WI38 (cell line): Measurements from ENCODE around the gene TENM4.

Source experiments
- H3K4me3 ChIP-seq: 2 replicates; pipeline ENCODE4 v1.5.1; 2011; ENCODE audit warnings: low read depth, mild to moderate bottlenecking, control low read depth, low read length
- TF ChIP-seq, protein P1 (sequence below): IDR thresholded peaks from 2 replicates; pipeline ENCODE4 v1.5.1; 2012; ENCODE audit warnings: low read depth, mild to moderate bottlenecking, control low read depth, low read length

TENM4 gene

DNA sequence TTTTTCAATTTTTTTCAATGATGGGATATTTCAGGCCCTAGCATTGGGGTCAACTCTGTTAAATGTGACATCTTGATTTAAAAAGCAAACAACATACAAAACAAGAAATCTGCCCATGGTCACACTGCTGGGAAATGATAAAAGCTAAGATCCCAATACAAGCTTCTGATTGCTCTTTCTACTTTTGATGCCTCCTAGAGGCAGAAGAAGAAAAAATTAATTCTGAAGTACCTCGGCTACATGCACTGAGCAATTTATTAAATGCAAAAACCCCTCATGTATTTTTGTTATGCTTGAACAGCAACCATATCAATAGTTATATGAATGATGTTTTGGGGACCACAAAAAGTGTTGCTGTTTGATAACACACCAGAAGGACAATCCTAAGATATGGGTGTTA lies 524.1 kb downstream of the TENM4 start:
- TF ChIP-seq, protein P1, sequence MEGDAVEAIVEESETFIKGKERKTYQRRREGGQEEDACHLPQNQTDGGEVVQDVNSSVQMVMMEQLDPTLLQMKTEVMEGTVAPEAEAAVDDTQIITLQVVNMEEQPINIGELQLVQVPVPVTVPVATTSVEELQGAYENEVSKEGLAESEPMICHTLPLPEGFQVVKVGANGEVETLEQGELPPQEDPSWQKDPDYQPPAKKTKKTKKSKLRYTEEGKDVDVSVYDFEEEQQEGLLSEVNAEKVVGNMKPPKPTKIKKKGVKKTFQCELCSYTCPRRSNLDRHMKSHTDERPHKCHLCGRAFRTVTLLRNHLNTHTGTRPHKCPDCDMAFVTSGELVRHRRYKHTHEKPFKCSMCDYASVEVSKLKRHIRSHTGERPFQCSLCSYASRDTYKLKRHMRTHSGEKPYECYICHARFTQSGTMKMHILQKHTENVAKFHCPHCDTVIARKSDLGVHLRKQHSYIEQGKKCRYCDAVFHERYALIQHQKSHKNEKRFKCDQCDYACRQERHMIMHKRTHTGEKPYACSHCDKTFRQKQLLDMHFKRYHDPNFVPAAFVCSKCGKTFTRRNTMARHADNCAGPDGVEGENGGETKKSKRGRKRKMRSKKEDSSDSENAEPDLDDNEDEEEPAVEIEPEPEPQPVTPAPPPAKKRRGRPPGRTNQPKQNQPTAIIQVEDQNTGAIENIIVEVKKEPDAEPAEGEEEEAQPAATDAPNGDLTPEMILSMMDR: no peak
- H3K4me3 ChIP-seq: no peak overlapping the region

DNA sequence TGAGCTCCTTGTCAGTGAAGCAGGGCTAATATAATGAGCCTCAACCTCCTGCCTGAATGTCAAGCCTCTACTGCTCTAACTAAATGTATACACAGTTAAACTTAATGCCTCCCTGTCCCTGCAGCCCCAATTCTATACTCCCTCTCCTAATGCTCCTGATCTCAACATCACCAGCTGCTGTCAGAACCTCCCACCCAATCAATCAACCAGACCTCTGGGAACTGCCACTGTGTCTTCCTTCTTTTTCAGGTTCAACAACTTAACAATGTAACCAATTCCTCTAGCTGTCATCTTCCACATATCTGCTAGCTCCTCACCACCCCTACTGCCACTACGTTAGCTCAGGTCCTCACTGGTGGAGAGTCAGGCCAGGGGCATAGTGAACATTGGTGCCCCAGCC lies 526.3 kb downstream of the TENM4 start:
- TF ChIP-seq, protein P1: no peak

DNA sequence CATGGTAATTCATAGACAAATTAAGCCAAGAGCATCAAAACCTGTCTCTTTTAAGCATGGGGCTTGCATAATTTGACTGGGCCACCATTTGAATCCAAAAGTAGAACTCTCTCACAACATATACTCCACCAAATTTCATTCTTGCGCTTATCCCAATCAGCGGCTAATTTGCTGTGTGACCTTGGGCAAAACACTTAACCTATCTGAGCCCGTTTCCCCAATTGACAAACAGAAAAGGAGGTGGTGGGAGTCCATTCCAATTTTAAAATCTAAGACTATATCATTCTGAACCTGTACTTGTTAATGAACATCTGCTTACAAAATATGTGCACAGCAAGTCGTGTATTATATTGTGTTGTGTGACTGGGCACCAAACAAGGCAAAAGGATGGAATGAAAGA lies 528.1 kb downstream of the TENM4 start:
- no peak overlapping the region for H3K4me3 ChIP-seq
- TF ChIP-seq, protein P1: no peak

More for the DNA sequence above, 526.3 kb downstream of the TENM4 start:
- H3K4me3 ChIP-seq: no peak overlapping the region

DNA sequence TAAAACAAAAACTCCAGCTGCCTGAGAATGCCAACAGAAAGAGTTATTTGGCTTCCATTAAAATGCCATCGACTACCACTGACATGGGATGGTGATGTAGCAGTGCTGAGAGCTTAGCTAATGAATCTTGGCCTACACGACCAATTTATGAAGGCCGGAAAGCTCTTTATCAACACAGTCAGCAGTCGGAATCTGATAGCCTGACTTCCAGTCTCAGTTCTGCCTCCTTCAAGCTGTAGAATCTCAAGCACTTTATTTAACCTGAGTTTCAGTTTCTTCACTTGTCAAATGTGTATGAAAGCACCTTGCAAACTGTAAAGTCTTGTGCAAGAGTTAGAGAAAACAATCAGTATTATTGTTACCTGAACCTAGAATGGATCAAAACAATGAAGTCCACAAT lies 530.5 kb downstream of the TENM4 start:
- TF ChIP-seq, protein P1: no peak
- H3K4me3 ChIP-seq: no peak overlapping the region

DNA sequence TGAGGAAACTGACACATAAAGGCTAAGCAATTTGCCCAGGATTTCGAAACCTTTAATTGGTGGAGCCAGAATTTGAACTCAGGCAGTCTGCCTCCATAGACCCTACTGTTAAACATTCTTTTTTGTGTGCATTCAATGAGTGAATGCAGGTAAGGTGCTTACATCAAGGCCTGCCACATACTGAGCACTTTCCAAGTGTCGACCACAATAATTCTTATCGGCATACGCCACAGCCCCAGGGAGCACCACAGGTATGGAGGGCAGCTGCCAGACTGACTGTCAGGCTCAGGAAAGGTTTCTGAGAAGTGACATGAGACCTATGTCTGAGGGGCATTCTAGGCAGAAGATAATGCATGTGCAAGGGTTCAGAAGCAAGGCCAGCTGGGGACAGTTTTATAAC lies 531.4 kb downstream of the TENM4 start:
- no peak overlapping the region for H3K4me3 ChIP-seq
- TF ChIP-seq, protein P1: no peak

DNA sequence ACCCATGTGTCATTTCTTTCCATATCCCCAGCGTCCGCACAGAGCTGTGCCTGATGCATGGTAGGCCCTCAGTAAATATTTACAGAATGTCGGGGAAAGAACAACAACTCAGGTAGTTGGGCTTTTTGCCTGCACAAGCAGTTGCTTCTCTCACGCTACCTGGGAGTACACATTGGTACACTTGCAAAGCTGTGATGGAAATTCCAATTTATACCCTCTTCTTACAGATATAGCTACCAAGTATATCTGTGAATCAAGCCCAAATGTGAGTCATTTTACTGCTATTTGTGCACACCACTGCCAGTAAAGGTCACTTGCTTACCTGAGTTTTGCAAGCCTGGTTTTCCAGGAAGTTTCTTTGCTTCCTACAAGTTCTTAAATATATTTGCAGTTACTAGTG lies 533.2 kb downstream of the TENM4 start:
- H3K4me3 ChIP-seq: no peak overlapping the region
- TF ChIP-seq, protein P1: no peak

DNA sequence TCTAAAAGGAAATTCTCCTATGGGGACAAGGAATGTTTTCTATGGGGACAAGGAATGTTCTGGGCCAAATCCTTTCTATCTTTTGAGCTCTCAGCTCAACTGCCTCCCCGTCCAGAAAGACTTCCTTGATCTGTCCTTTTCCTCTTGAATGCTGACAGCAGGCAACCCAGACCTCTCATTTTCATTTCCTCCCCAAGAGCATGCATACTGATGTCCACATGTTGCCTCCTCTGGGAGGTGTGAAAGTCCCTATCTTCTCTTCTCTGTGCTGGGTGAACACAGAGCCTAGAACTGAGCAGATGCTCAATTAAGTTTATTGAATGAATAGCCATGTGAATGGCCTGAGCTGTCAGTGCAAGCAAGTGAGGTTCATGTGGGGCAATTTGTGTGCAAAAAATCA lies 534.3 kb downstream of the TENM4 start:
- TF ChIP-seq, protein P1: no peak
- H3K4me3 ChIP-seq: no peak overlapping the region
